ENCODE measurements around the gene KLF3. TPM values are rescaled to one million over a fixed set of nuclear protein-coding genes. Genes with fewer than 3 reads are reported as not detected.

The KLF3 gene
- total RNA-seq, 1 donor from 2014 or later: 40.8 TPM

DNA sequence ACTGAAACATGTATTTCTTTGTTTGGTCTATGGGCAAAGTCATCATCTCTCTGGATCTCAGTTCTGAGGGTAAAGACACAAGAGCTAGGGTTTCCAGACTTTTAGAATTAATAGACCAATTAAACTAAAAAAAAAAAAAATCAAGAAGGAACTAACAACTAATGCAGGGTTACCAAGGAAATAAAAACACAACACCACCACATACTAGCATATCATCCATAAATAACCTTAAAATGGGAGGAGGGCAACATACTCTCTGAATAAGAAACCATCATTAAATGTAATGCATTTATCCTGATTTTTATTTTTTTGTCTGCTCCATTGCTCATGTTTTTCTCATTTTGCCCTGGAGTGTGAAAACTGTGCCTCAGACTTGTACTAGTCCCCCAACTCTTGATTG is 33.5 kb upstream of the KLF3 start:
- Mint-ChIP-seq H3K36me3 (ENCODE audit: low read depth, unreplicated experiment) (no peaks in the 10 kb centered on the region), H3K9me3 (ENCODE audit: unreplicated experiment) (no peaks in the 10 kb centered on the region), H3K27ac (ENCODE audit: unreplicated experiment) (no peak overlapping the region), H3K27me3 (ENCODE audit: low read depth, unreplicated experiment) (no peaks in the 10 kb centered on the region), H3K4me3 (ENCODE audit: unreplicated experiment) (no peak overlapping the region), H3K4me1 (ENCODE audit: low read depth, unreplicated experiment) (no peaks in the 10 kb centered on the region)
- Histone ChIP-seq H3K9me3 (ENCODE audit: insufficient read depth, low read depth, low read length) (no peaks in the 10 kb centered on the region), H3K4me1 (ENCODE audit: insufficient read depth, low read length) (no peaks in the 10 kb centered on the region), H3K36me3 (ENCODE audit: insufficient read depth, low read length) (no peaks in the 10 kb centered on the region), H3K4me2 (ENCODE audit: low read length) (no peak overlapping the region), H4K20me1 (ENCODE audit: insufficient read depth, low read length) (no peaks in the 10 kb centered on the region), H3K27ac (ENCODE audit: low read depth, low read length) (no peak overlapping the region), H3K9ac (ENCODE audit: low read length) (no peak overlapping the region), H2AFZ (ENCODE audit: low read depth, low read length) (no peak overlapping the region), H3K27me3 (ENCODE audit: insufficient read depth, low read length) (no peaks in the 10 kb centered on the region), H3K79me2 (ENCODE audit: insufficient read depth, low read length) (no peaks in the 10 kb centered on the region), H3K4me3 (ENCODE audit: insufficient read depth, low read depth, low read length) (no peak overlapping the region)
- DNase-seq (ENCODE audit: low read depth) (no peak), FAIRE-seq (no peak)
- TF ChIP-seq EZH2 (IDR thresholded peaks at IDR 0.05; ENCODE audit: insufficient read depth, low read length): no peak
- TF ChIP-seq, protein P1, sequence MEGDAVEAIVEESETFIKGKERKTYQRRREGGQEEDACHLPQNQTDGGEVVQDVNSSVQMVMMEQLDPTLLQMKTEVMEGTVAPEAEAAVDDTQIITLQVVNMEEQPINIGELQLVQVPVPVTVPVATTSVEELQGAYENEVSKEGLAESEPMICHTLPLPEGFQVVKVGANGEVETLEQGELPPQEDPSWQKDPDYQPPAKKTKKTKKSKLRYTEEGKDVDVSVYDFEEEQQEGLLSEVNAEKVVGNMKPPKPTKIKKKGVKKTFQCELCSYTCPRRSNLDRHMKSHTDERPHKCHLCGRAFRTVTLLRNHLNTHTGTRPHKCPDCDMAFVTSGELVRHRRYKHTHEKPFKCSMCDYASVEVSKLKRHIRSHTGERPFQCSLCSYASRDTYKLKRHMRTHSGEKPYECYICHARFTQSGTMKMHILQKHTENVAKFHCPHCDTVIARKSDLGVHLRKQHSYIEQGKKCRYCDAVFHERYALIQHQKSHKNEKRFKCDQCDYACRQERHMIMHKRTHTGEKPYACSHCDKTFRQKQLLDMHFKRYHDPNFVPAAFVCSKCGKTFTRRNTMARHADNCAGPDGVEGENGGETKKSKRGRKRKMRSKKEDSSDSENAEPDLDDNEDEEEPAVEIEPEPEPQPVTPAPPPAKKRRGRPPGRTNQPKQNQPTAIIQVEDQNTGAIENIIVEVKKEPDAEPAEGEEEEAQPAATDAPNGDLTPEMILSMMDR (IDR thresholded peaks at IDR 0.05; ENCODE audit: insufficient read depth, low read depth, low read length): no peak

DNA sequence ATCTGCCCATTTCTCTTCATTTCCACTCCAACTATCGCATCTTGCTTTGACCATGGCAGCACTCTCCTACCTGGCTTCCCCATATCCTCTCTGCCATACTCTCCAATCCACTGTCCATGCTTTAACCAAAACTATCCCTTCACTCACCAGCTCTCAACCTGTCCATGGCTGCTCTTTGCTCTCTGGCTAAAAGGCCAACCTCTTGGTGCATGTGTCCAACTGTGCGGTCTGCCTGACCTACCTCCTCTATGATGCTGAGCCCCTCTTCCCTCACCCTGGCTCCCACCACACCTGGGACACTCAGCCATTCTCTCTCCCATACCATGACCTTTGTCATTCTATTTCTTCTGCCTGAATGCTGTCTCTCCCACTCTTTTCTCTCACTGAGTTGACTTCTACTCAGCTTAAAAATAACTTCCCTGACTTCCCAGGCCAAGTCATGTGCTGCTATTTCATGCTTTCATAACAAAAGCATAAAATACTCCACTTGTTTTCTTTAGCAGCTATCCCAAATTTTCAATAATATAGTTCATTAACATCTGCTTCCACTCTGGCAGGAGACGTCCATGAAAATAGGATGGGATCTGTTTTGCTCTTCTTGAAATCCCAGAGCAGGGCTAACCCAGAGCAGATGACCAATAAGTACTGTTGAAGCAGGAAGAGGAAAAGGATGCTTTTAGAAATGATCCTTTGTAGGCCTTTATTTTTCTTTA is 29.8 kb upstream of the KLF3 start:
- no peaks in the 10 kb centered on the region for H4K20me1 ChIP-seq (ENCODE audit: insufficient read depth, low read length)
- H3K27me3 ChIP-seq (ENCODE audit: insufficient read depth, low read length): no peaks in the 10 kb centered on the region
- no peaks in the 10 kb centered on the region for H3K79me2 ChIP-seq (ENCODE audit: insufficient read depth, low read length)
- TF ChIP-seq EZH2 (IDR thresholded peaks at IDR 0.05; ENCODE audit: insufficient read depth, low read length): no peak
- TF ChIP-seq, protein P1 (IDR thresholded peaks at IDR 0.05; ENCODE audit: insufficient read depth, low read depth, low read length): no peak
- no peaks in the 10 kb centered on the region for H3K4me1 Mint-ChIP-seq (ENCODE audit: low read depth, unreplicated experiment)
- no peak overlapping the region for H3K4me3 ChIP-seq (ENCODE audit: insufficient read depth, low read depth, low read length)
- no peaks in the 10 kb centered on the region for H3K36me3 ChIP-seq (ENCODE audit: insufficient read depth, low read length)
- no peak overlapping the region for H3K4me2 ChIP-seq (ENCODE audit: low read length)
- H2AFZ ChIP-seq (ENCODE audit: low read depth, low read length): no peak overlapping the region
- no peaks in the 10 kb centered on the region for H3K9me3 ChIP-seq (ENCODE audit: insufficient read depth, low read depth, low read length)
- no peaks in the 10 kb centered on the region for H3K36me3 Mint-ChIP-seq (ENCODE audit: low read depth, unreplicated experiment)
- no peak overlapping the region for H3K27ac Mint-ChIP-seq (ENCODE audit: unreplicated experiment)
- FAIRE-seq (no peak), DNase-seq (ENCODE audit: low read depth) (no peak)
- H3K27me3 Mint-ChIP-seq (ENCODE audit: low read depth, unreplicated experiment): no peaks in the 10 kb centered on the region
- H3K4me1 ChIP-seq (ENCODE audit: insufficient read depth, low read length): no peaks in the 10 kb centered on the region
- no peak overlapping the region for H3K27ac ChIP-seq (ENCODE audit: low read depth, low read length)
- no peak overlapping the region for H3K4me3 Mint-ChIP-seq (ENCODE audit: unreplicated experiment)
- H3K9me3 Mint-ChIP-seq (ENCODE audit: unreplicated experiment): no peaks in the 10 kb centered on the region
- H3K9ac ChIP-seq (ENCODE audit: low read length): no peak overlapping the region

DNA sequence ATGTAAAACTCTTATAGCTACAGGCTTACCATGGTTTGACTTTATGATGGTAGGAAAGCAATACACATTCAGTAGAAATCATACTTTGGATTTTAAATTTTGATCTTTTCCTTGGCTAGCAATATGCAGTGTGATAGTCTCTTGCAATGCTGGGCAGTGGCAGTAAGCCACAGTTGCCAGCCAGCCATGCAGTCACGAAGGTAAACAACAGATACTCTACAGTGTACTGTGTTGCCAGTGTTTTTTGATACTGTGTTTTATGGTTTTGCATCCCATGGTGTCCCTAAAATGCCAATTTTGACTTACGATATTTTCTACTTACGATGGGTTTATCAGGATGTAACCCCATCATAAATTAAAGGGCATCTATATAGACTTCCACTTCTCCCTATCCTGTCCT is 24.8 kb upstream of the KLF3 start:
- TF ChIP-seq, protein P1 (IDR thresholded peaks at IDR 0.05; ENCODE audit: insufficient read depth, low read depth, low read length): no peak
- no peak overlapping the region for H3K9ac ChIP-seq (ENCODE audit: low read length)
- H3K4me1 ChIP-seq (ENCODE audit: insufficient read depth, low read length): no peaks in the 10 kb centered on the region
- Mint-ChIP-seq H3K9me3 (ENCODE audit: unreplicated experiment) (no peaks in the 10 kb centered on the region), H3K36me3 (ENCODE audit: low read depth, unreplicated experiment) (no peaks in the 10 kb centered on the region), H3K4me1 (ENCODE audit: low read depth, unreplicated experiment) (no peaks in the 10 kb centered on the region), H3K27ac (ENCODE audit: unreplicated experiment) (no peak overlapping the region), H3K27me3 (ENCODE audit: low read depth, unreplicated experiment) (no peaks in the 10 kb centered on the region), H3K4me3 (ENCODE audit: unreplicated experiment) (no peak overlapping the region)
- H3K4me2 ChIP-seq (ENCODE audit: low read length): no peak overlapping the region
- H4K20me1 ChIP-seq (ENCODE audit: insufficient read depth, low read length): no peaks in the 10 kb centered on the region
- H3K27me3 ChIP-seq (ENCODE audit: insufficient read depth, low read length): no peaks in the 10 kb centered on the region
- H3K79me2 ChIP-seq (ENCODE audit: insufficient read depth, low read length): no peaks in the 10 kb centered on the region
- FAIRE-seq (no peak), DNase-seq (ENCODE audit: low read depth) (no peak)
- no peak overlapping the region for H3K27ac ChIP-seq (ENCODE audit: low read depth, low read length)
- no peak overlapping the region for H3K4me3 ChIP-seq (ENCODE audit: insufficient read depth, low read depth, low read length)
- no peaks in the 10 kb centered on the region for H3K9me3 ChIP-seq (ENCODE audit: insufficient read depth, low read depth, low read length)
- H3K36me3 ChIP-seq (ENCODE audit: insufficient read depth, low read length): no peaks in the 10 kb centered on the region
- H2AFZ ChIP-seq (ENCODE audit: low read depth, low read length): no peak overlapping the region

Data from astrocyte (in vitro differentiated cells and primary cell).